ENCODE results near the gene GPC4. TPM values are rescaled to one million over a fixed set of nuclear protein-coding genes. Genes with fewer than 3 reads are reported as not detected.
"Not testable (repeated sequence)": the region's sequence is repeated elsewhere in the genome, so short reads cannot be mapped to it uniquely, and the experiment has no call there.

GPC4 gene
- total RNA-seq, 2 donors from 2014 or later, result 8.0 to 15.2 TPM

DNA sequence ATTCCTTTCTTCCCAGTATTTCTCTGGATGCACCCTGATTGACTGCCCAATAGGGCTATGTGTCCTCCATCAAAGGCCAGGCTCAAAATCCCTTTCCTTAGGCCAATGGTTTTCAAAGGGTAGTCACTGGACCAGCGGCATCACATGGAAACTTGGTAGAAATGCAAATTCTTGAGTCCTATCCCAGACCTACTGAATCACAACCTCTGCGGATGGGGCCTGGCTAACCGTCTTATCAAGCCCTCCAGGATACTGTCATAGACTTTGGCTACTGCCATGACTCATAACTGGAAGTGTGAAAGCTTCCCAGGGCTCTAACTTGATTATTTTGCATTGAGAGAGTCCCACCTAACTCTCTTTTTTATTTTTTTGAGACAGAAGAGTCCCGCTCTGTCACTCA lies 125.2 kb downstream of the GPC4 start:
- no peak for TF ChIP-seq POLR2A (IDR thresholded peaks at IDR 0.05)
- TF ChIP-seq CTCF (IDR thresholded peaks at IDR 0.05), result no peak
- no peak for TF ChIP-seq POLR2AphosphoS5 (IDR thresholded peaks at IDR 0.05)
- H3K36me3 ChIP-seq, result no peaks in the 10 kb centered on the region
- no peaks in the 10 kb centered on the region for H3K9me3 ChIP-seq
- H3K4me3 ChIP-seq, result no peak overlapping the region
- no peaks in the 10 kb centered on the region for H3K4me1 ChIP-seq (replicated peaks)
- 95% methylated on average over 4 of the region's 4 CpGs for WGBS
- H3K27me3 ChIP-seq (replicated peaks; ENCODE audit: insufficient read depth), result no peaks in the 10 kb centered on the region
- H3K27ac ChIP-seq, result no peak overlapping the region
- intact Hi-C loops (cut with DNase I), result no loop called here
- no peak for DNase-seq (ENCODE audit: low spot score)

- no peak overlapping the region for H3K4me3 ChIP-seq
- no peak overlapping the region for H3K27ac ChIP-seq
- no peaks in the 10 kb centered on the region for H3K4me1 ChIP-seq (replicated peaks)
- intact Hi-C loops (cut with DNase I), result no loop called here
- TF ChIP-seq POLR2A (IDR thresholded peaks at IDR 0.05) (no peak), CTCF (IDR thresholded peaks at IDR 0.05) (no peak), POLR2AphosphoS5 (IDR thresholded peaks at IDR 0.05) (no peak)
- no peaks in the 10 kb centered on the region for H3K9me3 ChIP-seq
- H3K27me3 ChIP-seq (replicated peaks; ENCODE audit: insufficient read depth), result no peaks in the 10 kb centered on the region
- WGBS, result 100% methylated on average over 1 of the region's 1 CpG
- DNase-seq (ENCODE audit: low spot score), result no peak
- no peaks in the 10 kb centered on the region for H3K36me3 ChIP-seq
These were observed 127.4 kb downstream of the GPC4 start for GRCh38 chrX:133287860-133288259.

GRCh38 chrX:133285341-133285740 lies 129.9 kb downstream of the GPC4 start:
- H3K4me1 ChIP-seq (replicated peaks), result no peaks in the 10 kb centered on the region
- H3K27ac ChIP-seq, result no peak overlapping the region
- no peak for TF ChIP-seq CTCF (IDR thresholded peaks at IDR 0.05)
- TF ChIP-seq POLR2AphosphoS5 (IDR thresholded peaks at IDR 0.05), result no peak
- no peak for TF ChIP-seq POLR2A (IDR thresholded peaks at IDR 0.05)
- no peak overlapping the region for H3K4me3 ChIP-seq
- DNase-seq (ENCODE audit: low spot score), result no peak
- H3K9me3 ChIP-seq, result no peaks in the 10 kb centered on the region
- no peaks in the 10 kb centered on the region for H3K27me3 ChIP-seq (replicated peaks; ENCODE audit: insufficient read depth)
- intact Hi-C loops (cut with DNase I), result no loop called here
- no peaks in the 10 kb centered on the region for H3K36me3 ChIP-seq
- WGBS, result 98% methylated on average over 6 of the region's 6 CpGs

DNA sequence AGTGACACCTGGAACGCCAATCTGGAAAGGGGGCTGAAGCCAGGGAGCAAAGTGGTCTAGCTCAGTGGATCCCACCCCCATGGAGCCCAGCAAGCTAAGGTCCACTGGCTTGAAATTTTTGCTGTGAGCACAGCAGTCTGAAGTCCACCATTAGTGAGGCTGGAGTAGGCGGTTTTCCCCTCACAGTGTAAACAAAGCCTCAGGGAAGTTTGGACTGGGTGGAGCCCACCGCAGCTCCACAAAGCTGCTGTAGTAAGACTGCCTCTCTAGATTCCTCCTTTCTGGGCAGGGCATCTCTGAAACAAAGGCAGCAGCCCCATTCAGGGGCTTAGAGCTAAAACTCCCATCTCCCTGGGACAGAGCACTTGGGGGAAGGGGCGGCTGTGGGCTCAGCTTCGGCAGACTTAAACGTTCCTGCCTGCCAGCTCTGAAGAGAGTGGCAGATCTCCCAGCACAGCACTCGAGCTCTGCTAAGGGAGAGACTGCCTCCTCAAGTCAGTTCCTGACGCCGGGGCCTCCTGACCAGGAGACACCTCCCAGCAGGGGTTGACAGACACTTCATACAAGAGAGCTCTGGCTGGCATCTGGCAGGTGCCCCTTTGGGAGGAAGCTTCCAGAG lies 136.1 kb downstream of the GPC4 start:
- H3K27me3 ChIP-seq (replicated peaks; ENCODE audit: insufficient read depth); H3K9me3 ChIP-seq; H3K36me3 ChIP-seq; intact Hi-C loops (cut with DNase I); H3K27ac ChIP-seq; H3K4me1 ChIP-seq (replicated peaks); H3K4me3 ChIP-seq; DNase-seq (ENCODE audit: low spot score): not testable (repeated sequence)
- WGBS, result 88% methylated on average over 4 of the region's 9 CpGs

DNA sequence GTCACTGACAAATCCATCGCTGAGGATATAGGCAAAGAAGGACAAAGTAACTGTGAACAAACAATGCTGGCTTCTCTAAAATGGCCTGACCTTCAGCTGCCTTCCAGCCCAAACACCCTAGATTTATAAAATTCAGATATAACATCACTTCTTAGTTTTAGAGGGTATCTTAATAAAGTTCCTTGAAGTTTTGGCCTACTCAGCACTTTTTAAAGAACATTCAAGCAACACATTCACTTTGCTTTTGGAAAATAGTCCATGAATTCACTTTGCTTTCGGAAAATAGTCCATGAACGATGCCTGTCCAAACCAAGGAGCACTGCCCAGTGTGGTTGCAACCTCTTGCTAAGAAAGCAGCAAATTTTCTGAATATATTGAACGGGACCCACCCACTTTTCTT lies 142.1 kb downstream of the GPC4 start:
- Histone ChIP-seq H3K36me3 (no peaks in the 10 kb centered on the region), H3K27me3 (replicated peaks; ENCODE audit: insufficient read depth) (no peaks in the 10 kb centered on the region), H3K4me3 (no peak overlapping the region), H3K9me3 (no peaks in the 10 kb centered on the region), H3K27ac (no peak overlapping the region), H3K4me1 (replicated peaks) (no peaks in the 10 kb centered on the region)
- 96% methylated on average over 4 of the region's 4 CpGs for WGBS
- no peak for DNase-seq (ENCODE audit: low spot score)
- no peak for TF ChIP-seq CTCF (IDR thresholded peaks at IDR 0.05)
- TF ChIP-seq POLR2A (IDR thresholded peaks at IDR 0.05), result no peak
- intact Hi-C loops (cut with DNase I), result no loop called here

All from prostate gland (tissue), 2 donors.